DMS114 treated with DMSO at 0.1 percent for 48 hours (cell line): Measurements from ENCODE around the gene CEND1.
A peak's percentile ranks its signal among the peaks of the same experiment; 100 is the strongest.

Source experiments
- DNase-seq: peaks from one replicate; lab custom pipeline; 2025; ENCODE audit not compliant: unreplicated experiment; lab: John Stamatoyannopoulos, UW

Gene CEND1

DNA sequence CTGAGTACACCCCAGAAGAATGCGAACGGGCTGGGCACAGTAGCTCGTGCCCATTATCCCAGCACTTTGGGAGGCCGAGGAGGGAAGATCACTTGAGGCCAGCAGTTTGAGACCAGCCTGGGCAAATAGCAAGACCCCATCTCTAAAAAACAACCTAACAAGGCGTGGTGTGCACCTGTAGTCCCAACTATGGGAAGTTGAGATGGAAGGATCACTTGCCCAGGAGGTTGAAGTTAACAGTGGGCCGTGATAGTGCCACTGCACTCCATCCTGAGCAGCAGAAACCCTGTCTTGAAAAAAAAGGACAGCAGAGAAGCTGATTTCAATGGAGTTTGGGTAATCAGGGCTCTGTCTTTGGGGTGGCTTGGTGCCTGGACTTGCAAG, 23.2 kb upstream of the CEND1 start:
- no peak for DNase-seq

DNA sequence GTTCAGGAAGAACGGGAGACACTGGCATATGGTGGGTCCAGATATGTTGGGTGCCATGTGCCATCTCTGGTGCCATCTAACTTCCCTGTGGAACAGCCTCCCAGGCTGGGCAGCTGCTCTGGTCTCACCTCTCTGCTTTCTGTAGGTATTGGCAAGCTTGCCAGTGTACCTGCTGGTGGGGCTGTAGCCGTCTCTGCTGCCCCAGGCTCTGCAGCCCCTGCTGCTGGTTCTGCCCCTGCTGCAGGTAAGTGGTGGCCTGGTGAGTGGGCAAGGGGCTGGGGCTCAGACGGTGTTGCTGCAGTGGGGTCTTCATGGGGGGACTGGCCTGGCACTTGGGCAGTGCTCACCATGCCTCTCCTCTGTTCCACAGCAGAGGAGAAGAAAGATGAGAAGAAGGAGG, 22.5 kb upstream of the CEND1 start:
- no peak for DNase-seq

DNA sequence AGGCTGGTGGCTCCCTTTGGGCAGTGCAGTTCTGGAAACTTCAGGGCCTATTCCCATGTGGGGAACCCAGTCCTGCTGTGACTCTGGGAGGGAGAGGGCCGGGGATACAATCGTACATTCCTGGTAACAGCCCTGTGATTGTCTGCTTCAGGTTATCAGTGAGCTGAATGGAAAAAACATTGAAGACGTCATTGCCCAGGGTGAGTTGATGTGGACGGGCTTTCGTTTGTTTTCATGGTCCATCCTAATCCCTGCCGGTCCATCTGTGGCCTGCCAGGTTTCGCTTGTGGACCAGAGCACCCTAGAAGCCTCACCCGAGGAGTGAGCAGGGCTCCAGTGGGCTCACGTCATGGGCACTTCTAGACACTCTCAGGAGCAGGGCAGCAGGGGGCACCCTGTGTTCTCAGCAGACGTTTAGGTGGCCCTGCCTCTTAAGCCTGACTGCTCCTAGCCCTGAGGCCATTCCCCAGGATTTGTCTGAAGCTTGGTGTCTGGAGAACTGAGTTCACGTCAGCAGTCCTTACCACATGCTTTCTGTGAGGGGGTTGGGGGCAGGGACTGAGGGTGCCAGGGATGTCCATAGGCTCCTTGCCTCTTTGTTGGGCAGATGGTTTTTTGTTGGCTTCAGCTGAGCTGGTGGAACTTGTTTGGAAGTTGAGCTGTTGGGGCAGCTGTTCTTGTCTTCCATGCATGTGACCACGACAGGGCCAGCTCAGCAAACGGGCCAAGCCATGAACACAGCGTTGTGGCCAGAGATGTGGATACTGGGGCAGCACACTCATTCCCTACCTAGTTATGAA, 21.8 kb upstream of the CEND1 start:
- no peak for DNase-seq

DNA sequence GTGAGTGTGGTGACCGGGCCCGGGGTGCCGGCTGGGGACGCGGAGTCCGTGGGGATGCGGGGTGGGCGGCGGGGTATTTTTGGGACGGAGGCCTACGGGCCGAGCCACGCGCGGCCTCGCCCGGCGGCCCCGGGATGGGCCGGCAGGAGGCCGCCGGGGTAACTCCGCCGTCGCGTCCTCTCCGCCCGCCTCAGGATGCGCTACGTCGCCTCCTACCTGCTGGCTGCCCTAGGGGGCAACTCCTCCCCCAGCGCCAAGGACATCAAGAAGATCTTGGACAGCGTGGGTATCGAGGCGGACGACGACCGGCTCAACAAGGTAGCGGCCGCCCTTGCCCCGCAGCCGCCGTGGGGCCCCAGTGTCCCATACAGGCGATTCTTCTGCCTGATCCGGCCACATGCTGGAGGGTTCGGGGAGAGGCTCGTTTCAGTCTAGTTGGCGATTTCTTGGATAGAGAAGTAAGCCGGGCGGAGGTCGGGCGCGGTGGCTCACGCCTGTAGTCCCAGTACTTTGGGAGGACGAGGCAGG, 20.2 kb upstream of the CEND1 start:
- DNase-seq, result no peak

DNA sequence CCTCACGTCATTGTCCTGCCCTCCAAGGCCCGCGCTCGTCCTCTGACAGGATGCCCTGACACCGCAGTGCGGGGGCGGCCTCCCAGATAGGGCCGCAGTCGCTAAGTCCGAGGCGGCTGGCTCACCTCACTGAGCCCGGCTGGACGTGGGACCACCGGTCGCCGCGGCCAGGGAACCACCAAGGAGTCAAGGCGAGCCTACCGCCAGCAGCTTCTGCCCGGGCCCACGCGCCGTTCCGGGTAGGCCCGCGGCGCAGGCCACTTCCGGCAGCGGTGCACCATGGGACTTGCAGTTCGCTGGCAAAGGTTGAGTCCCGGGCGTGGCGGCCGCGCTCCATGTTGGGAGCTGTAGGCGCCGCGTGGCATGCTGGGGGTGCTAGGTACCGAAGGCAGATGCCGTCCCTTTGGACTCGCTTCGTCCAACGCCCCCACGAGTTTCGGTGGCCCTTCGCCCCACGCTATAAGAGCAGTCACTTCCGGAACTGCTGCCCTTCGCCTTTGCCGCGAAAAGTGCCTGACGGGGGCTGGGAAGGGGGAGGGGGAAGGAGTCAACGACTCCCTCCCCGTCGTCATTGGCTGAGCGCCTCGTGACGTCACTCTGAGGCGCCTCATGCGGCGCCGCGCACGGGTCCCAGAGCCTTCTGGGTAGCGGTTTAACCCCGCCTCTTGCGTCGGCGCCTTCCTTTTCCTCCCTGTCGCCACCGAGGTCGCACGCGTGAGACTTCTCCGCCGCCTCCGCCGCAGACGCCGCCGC, 19.6 kb upstream of the CEND1 start, which contains the start of gene RPLP2:
TSS of gene RPLP2 (plus strand) at position 681 of the 753 bp plus-strand sequence. CDS start 268 bp downstream, outside the sequence.
- peak; percentile 86 for DNase-seq

DNA sequence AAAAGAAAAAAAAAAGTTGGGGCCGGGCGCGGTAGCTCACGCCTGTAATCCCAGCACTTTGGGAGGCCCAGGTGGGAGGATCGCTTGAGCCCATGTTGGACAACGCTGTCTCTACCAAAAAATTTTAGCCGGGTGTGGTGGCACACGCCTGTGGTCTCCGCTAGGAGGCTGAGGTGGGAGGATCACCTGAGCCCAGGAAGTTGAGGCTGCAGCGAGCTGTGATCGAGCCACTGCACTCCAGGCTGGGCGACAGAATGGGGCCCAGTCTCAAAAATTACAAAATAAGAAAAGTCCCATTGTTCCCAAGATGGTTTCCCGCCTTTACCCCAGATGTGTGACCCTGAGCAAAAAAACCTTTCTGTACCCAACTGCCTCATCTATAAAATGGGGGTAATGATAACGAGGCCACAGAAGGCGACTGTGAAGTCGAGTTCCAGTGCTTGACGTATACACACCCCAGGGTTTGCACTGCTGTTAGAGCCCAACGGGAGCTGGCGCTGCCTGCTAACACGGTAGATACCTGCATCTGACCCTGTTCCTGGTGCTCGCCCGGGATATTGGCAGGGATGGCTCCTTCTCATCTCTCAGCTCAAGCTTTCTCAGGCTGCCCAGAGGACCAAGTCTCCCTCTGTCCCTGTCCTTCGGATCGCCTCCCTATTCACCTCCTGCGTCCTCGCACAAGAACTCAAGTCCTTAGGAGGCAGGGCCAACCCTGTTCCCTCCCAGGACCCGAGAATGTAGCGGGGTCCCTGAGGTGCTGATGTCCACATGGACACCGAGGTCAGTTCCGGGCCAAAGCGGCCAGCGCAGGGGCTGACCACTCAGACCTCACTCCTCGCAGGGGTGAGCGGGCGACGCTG, 18.8 kb upstream of the CEND1 start:
- no peak for DNase-seq

DNA sequence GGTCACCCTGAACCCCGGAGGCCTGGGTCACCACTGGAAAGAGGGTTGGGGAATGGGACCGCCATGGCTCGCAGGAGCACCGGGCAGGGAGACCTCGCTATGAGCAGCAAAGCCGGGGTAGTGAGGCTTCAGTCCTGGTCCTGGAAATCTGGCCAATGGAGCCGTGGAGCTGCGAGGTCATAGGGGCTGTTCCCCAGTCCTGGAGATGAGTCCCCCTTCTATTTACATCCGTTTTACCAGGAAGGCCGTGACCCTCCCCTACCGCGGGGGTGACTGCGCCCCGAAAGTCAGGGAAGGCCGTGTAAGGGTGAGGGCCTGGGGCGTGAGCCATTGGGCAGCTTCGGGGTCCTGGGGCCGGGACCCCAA, 14.7 kb upstream of the CEND1 start:
- DNase-seq, result no peak

DNA sequence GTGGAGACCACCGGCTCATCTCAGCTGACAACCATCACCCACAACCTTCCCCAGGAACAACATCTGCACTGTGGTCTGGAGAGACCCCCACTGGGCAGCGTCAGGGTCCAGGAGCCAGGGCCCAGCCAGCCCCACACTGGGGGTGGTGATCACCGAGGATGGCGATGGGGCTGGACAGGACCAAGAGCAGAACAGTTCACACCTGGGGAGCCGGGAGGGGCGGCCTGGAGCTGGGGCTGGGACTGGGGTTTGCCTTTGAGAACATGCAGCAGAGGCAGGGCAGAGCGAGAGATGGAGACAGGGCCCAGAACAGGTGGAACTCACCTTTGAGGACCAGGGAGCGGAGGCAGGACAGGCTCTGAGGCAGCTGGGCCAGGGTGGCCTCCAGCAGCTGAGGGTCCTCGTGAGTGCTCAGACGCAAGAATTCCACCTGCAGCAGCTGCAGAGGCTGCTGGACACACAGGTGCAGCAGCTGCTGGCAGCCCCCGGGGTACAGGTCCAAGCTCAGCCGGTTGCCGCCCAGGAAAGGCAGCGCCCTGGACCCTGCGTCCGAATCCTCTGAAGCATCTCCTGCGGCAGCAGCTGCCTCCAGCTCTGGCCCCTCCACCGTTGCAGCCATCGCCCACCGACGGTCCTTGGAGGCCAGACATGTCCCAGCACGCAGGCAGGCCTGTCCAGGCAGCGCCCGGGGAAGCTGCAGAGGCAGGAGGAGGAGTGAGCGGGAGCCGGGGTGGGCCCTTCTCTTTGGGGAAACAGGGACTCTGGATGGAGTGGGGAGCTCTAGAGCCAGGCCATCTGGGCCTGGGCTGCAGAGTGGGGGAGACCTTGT, 14.1 kb upstream of the CEND1 start:
- no peak for DNase-seq

DNA sequence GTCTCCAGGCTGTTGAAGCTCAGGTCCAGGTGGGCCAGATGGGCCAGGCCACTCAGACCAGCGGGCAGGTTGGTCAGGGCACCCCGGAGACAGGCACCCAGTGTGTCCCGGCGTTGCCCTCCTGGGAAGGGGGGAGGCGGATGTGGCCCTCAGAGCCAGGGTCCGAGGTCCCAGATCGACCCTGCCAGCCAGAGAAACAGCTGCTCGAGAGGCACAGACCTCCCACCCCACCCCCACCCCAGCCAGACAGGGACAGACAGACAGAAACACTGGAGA, 13.5 kb upstream of the CEND1 start:
- no peak for DNase-seq

DNA sequence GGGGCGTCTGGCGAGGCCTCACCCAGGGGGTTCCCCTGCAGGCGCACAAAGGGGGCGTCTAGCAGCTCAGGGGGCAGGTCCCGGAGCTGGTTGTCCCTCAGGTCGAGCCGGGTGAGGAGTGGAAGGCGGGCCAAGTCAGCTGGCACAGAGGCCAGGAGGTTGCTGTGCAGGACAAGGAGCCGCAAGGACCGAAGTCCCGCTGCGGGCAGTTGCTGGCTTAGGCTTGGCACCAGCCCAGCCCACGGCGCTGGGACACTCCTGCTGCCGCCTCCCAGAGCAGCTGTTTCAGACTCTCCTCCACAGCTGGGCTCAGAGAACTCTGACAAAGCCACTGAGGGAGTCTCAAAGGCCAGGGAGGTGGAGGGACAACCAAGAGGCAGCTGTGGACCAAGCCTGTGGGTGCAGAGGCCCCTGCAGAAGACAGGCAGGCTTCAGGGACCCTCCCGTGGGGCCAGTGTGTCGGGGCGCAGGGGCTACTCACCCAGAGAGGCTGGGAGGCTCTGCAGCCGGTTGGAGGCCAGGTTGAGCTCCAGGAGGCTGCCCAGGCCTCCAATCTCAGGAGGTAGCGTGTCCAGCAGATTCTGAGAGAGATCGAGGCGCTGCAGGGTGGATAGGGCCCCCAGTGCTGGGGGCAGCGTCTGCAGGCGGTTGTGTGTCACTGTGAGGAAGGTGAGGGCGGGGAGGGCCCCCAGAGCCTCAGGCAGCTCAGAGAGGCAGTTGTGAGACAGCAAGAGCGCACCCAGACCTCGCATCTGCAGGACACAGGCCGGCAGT, 13.0 kb upstream of the CEND1 start:
- DNase-seq, result no peak

DNA sequence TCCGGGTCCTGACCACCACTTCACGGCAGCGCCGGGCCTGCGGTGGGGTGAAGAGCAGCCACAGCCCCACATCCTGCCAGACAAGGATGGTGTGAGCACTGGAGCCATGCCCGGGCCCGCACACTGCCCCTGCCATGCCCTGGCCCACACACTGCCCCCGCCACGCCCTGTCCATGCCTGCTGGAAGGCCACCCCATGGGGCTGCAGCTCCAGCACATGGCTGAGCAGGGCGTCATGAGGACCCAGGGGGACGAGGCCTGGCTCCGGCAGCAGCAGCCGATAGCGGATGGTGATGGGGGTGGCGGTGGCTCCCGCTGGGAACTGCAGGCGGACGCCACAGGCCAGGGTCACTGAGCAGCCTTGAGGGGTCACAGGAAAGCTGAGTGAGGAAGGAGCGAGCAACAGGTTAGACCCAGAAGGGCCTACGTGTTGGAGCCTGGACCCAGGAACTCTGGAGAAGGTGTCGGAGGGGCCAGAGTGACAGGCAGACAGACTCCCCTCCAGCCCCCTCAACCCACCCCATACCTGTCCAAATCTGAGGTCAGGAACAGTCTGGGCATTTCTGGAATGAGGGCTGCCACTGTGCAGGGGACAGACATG, 12.2 kb upstream of the CEND1 start:
- no peak for DNase-seq

- DNase-seq, result no peak
Measured at GRCh38 chr11:801097-801780, 11.3 kb upstream of the CEND1 start.

DNA sequence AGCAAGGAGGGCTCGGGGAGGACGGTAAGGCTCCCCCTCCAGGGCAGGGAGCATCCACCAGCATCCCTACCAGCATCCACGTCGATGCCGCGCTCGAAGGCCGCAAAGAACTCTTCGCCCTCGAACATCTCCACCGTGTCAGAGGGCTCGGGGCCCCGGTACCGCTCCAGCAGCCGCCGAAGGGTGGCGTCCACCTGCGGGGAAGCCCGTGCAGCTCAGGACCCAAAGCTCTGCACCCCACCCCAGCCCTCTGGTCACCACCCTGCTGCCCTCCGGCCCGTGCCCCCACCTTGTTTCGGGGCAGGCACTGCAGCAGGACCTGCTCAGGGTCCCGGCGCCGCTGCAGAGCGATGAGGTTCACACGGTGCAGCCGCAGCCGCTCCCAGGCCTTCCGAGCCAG, 10.6 kb upstream of the CEND1 start:
- no peak for DNase-seq

DNA sequence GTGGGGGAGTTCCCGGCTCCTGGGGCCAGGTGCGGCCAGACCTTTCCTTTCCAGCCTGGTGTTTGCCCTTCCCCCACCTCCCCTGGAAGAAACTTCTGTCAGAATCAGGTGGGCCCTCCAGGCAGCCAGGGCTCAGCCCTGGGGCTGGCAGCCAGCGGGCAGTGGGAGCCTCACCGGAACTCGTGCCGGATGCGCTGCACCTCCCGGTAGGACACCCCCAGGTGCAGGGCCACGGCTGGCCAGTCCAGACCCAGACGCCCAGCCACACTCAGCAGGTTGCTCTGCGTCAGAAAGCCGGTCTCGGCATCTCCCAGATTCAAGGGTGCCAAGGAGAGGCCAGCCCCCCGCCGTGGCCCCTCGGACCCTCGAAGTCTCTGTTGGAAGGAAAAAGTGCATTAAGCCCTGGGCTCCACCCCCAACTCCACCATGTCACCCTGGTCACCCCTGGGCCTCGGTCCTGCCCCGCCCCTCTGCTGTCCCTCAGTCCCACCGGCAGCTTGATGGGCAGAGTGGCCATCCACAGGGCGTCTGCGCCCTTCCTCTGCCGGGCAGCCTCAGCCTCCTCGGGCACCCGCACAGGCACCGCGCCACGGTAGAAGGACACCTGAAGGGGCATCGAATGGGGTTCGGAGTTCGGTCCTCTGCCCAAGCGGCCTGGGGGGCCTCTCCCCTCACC, 9.9 kb upstream of the CEND1 start:
- no peak for DNase-seq

GRCh38 chr11:798093-798713, 8.3 kb upstream of the CEND1 start, which contains the start of gene SLC25A22:
Gene SLC25A22 (minus strand): TSS chr11:798281. CDS start chr11:795006, 3,275 bp downstream.
- DNase-seq, result no peak

DNA sequence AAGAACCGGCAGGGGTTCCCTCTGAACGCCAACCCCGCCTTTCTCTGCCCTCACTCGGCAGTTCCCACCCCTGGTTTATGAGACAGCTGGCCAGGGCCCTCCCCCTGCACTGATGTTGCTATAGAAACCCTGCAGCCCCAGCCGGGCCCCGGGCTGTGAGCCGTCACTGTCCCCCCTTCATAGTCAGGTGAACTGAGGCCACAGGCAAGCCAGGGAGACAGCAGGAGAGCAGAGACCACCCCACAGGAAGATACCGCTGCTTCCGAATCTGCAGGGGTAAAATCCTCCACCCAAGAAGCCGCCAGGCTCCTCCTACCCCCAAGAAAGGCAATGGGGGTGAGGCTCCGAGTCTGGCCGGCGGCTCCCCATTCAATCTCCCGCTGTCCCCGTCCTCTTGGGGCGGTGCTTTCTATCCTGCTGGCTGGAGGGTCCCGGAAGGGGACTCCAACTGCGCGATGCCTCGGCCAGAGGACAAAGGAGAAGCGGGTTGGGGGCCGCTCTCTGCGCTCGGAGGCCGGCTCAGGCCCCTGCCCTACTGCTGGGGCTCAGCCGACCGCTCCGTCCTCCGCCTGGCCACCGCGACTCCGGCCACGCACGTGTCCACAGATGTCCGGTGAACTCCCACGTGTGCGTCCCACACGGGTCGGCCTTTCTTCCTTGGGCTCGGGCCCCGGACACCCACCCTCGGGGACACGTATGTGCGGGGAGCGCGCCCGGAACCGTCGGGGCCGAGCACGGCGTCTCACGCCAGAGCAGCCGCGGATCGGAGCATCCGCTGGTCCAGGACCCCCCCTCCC, 7.6 kb upstream of the CEND1 start:
- DNase-seq, result peak; percentile 49
